ENCODE measurements around the gene AHRR. TPM values are rescaled to one million over a fixed set of nuclear protein-coding genes. Genes with fewer than 3 reads are reported as not detected.

Gene AHRR
- total RNA-seq, 1 experiment from 2014 or later = 15.3 TPM

Other genes with a start within 250 kb of the AHRR start
- 9.0 and 13.5 TPM in 2 replicates for gene PLEKHG4B, start 229.5 kb upstream of the AHRR start, total RNA-seq (2014; rRNA removed; shearing (Covaris generic))
- gene LRRC14B, start 130.2 kb upstream of the AHRR start, total RNA-seq (2014; rRNA removed; shearing (Covaris generic)) = not detected in 2 replicates
- 2.3 and 4.1 TPM in 2 replicates for gene CCDC127, start 103.6 kb upstream of the AHRR start, total RNA-seq (2014; rRNA removed; shearing (Covaris generic))
- 78.3 and 97.6 TPM in 2 replicates for gene SDHA, start 103.4 kb upstream of the AHRR start, total RNA-seq (2014; rRNA removed; shearing (Covaris generic))
- 92.0 and 96.2 TPM in 2 replicates for gene PDCD6, start 50.1 kb upstream of the AHRR start, total RNA-seq (2014; rRNA removed; shearing (Covaris generic))
- 32.3 and 35.7 TPM in 2 replicates for gene EXOC3, start 121.5 kb downstream of the AHRR start, total RNA-seq (2014; rRNA removed; shearing (Covaris generic))
- 1.3 and 2.2 TPM in 2 replicates for gene SLC9A3, start 202.7 kb downstream of the AHRR start, total RNA-seq (2014; rRNA removed; shearing (Covaris generic))